Neuron (in vitro differentiated cells): Measurements from ENCODE around the gene GRIP1.

Experiments used
- H2AFZ ChIP-seq: one replicate; pipeline ENCODE4 v1.6.1; 2013; ENCODE audit warnings: low read depth, mild to moderate bottlenecking, inconsistent platforms, low read length, moderate library complexity
- H3K27me3 ChIP-seq: one replicate; pipeline ENCODE4 v1.6.1; 2013; ENCODE audit warnings: low read length; ENCODE audit not compliant: insufficient read depth
- H3K36me3 ChIP-seq: one replicate; pipeline ENCODE4 v1.6.1; 2013; ENCODE audit warnings: low read length; ENCODE audit not compliant: insufficient read depth
- H3K4me1 ChIP-seq: one replicate; pipeline ENCODE4 v1.6.1; 2013; ENCODE audit warnings: low read length; ENCODE audit not compliant: insufficient read depth
- H3K4me3 ChIP-seq: 2 replicates; pipeline ENCODE4 v1.5.1; 2013; ENCODE audit warnings: mild to moderate bottlenecking, low read length, moderate library complexity
- H3K9me3 ChIP-seq: one replicate; pipeline ENCODE4 v1.6.1; 2013; ENCODE audit warnings: low read length

GRIP1 gene

GRCh38 chr12:66461331-66461730, 217.5 kb downstream of the GRIP1 start:
- H3K4me3 ChIP-seq, result no peak overlapping the region
- no peak overlapping the region for H2AFZ ChIP-seq
- no peaks in the 10 kb centered on the region for H3K27me3 ChIP-seq
- H3K9me3 ChIP-seq, result no peaks in the 10 kb centered on the region
- H3K4me1 ChIP-seq, result no peaks in the 10 kb centered on the region
- no peaks in the 10 kb centered on the region for H3K36me3 ChIP-seq

DNA sequence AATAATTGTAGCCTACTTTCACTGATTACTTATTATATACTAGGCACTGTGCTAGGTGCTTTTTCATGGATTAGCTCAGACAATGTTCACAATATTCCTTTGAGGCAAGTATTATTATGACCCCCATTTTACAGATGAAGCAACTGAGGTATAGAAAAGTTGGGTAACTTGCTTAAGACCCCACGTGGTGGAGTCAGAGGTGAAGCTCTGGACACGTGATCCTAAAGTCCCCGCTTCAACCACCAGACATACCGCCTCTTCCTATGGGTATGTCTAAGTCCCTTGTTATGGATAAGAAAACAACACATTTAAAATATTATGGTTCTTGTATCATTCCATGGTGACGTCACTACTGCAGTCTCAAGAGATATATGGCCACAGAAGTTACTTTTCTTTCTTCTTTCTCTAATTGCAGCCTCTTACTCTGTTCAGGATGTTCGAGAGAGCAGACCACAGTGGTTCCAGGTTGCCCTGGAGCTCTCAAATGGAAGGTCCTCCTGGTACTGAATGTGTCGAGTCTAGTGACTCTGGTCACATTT, 218.9 kb downstream of the GRIP1 start:
- Histone ChIP-seq H3K4me1 (no peaks in the 10 kb centered on the region), H3K36me3 (peaks cover 3% of the 10 kb centered on the region), H3K4me3 (no peak overlapping the region), H3K27me3 (no peaks in the 10 kb centered on the region), H2AFZ (no peak overlapping the region), H3K9me3 (no peaks in the 10 kb centered on the region)

GRCh38 chr12:66456612-66457011, 222.3 kb downstream of the GRIP1 start:
- no peak overlapping the region for H3K4me3 ChIP-seq
- peaks cover 8% of the 10 kb centered on the region for H3K4me1 ChIP-seq
- H3K36me3 ChIP-seq, result peaks cover 6% of the 10 kb centered on the region
- H3K9me3 ChIP-seq, result no peaks in the 10 kb centered on the region
- H3K27me3 ChIP-seq, result no peaks in the 10 kb centered on the region
- no peak overlapping the region for H2AFZ ChIP-seq

DNA sequence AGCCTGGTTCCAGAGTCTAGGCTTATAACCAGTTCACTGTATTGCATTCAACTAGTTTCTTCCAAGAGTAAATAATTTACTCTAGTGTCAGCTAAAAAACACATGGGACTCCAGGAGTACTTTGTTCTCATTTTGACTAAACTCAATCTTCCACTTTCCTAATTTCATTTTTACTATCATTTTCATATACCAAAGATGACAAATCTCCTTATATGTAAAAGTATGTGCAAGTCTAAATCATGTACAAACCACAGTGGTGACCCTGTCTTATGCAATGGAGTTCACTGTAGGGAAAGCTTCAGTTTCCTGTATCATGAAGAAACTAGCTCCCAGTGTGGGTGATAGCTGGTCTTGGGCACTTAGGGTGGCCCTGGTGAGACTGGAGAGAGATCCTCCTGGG, 225.0 kb downstream of the GRIP1 start:
- Histone ChIP-seq H3K36me3 (peaks cover 6% of the 10 kb centered on the region), H2AFZ (no peak overlapping the region), H3K27me3 (no peaks in the 10 kb centered on the region), H3K9me3 (peaks cover 2% of the 10 kb centered on the region), H3K4me3 (no peak overlapping the region), H3K4me1 (peaks cover 8% of the 10 kb centered on the region)

DNA sequence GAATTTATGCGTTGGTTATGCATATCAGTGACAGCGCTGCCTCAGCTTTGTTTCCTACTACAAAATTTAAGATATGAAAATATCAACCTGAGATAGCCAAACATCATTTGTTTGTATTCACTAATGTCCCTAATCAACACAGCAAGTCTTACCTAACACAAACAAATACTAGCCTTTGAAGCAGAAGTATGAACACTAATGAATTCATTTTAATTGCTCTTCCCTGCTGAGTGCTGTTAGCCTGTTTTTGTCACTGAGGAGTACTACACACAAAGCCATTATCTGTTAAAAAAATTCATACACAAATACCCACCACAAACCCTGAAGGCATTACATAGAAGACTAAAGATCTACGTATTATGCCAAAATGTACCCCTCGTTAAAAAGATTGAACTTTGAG, 225.8 kb downstream of the GRIP1 start:
- H3K4me3 ChIP-seq, result no peak overlapping the region
- no peak overlapping the region for H2AFZ ChIP-seq
- peaks cover 8% of the 10 kb centered on the region for H3K4me1 ChIP-seq
- H3K27me3 ChIP-seq, result no peaks in the 10 kb centered on the region
- H3K36me3 ChIP-seq, result peaks cover 6% of the 10 kb centered on the region
- H3K9me3 ChIP-seq, result peaks cover 2% of the 10 kb centered on the region

GRCh38 chr12:66449531-66449930, 229.3 kb downstream of the GRIP1 start:
- peaks cover 8% of the 10 kb centered on the region for H3K4me1 ChIP-seq
- H3K4me3 ChIP-seq, result no peak overlapping the region
- no peak overlapping the region for H2AFZ ChIP-seq
- H3K9me3 ChIP-seq, result peaks cover 2% of the 10 kb centered on the region
- H3K27me3 ChIP-seq, result no peaks in the 10 kb centered on the region
- peaks cover 3% of the 10 kb centered on the region for H3K36me3 ChIP-seq

DNA sequence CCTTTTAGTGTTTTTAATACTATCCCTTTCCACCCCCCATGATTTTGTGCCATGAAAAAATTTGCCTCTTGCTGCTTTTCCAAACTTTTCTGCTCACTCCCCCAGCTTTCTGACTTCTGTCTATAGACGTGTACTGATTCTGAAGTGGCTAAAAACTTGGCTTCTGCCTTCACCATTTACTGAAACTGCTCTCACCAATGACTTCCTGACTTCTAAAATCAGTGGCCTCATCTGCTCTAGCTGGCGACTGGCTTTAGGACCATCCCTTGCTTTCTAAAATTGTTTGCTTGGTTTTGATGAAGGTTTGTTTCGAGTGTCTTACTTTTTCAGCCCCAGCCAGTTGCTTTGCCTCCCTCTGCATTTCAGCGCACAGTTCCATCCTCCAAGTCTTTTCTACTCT, 231.2 kb downstream of the GRIP1 start:
- no peaks in the 10 kb centered on the region for H3K27me3 ChIP-seq
- H3K4me3 ChIP-seq, result no peak overlapping the region
- no peak overlapping the region for H2AFZ ChIP-seq
- peaks cover 7% of the 10 kb centered on the region for H3K4me1 ChIP-seq
- H3K36me3 ChIP-seq, result no peaks in the 10 kb centered on the region
- H3K9me3 ChIP-seq, result peaks cover 2% of the 10 kb centered on the region

GRCh38 chr12:66446276-66446675, 232.6 kb downstream of the GRIP1 start:
- H3K4me1 ChIP-seq, result no peaks in the 10 kb centered on the region
- H3K9me3 ChIP-seq, result peaks cover 2% of the 10 kb centered on the region

DNA sequence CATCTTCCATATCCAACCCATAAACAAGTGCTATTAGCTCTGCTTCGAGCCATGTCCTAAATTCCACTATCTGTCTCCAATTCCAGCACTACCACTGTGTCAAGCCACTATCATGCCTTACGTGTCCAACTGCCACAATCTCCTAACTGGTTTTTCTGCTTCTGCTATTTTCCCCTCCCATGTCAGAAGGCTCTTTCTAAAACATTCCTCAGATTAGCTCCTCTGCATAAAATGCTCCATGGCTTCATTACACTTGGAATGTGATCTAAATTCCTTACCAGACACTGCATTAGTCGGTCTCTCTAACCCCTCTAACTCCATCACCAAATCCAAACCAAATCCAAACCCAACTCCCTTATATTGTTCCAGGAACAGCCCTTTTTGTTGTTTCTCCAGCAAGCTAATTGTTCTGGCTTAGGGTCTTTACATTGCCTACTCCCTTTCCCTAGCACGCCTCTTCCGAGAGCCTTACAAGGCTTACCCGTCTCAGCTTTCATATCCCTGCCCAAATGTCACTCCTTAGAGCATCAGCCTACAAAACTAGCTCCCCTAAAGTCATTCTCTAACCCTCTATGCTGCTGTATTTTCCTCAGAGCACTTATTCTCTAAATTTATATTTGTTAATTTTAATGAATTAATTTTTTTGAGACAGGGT, 236.8 kb downstream of the GRIP1 start:
- peaks cover 11% of the 10 kb centered on the region for H3K4me1 ChIP-seq

More at GRCh38 chr12:66446276-66446675, 232.6 kb downstream of the GRIP1 start:
- Histone ChIP-seq H3K36me3 (no peaks in the 10 kb centered on the region), H2AFZ (no peak overlapping the region), H3K27me3 (no peaks in the 10 kb centered on the region), H3K4me3 (no peak overlapping the region)

DNA sequence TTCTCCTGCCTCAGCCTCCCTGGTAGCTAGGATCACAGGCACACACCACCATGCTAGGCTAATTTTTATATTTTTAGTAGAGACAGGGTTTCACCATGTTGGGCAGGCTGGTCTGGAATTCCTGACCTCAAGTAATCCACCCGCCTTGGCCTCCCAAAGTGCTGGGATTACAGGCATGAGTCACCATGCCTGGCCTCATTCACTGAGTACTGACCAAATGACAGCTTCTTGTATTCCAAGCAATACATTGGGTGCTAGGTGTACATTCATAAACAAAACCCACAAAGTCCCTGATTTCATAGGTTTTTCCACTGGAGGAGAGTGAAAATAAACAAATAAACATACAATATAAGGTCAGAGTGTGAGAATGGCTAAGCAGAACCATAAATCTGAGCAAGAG, 240.3 kb downstream of the GRIP1 start:
- Histone ChIP-seq H3K4me1 (peaks cover 11% of the 10 kb centered on the region), H2AFZ (no peak overlapping the region), H3K4me3 (no peak overlapping the region), H3K27me3 (no peaks in the 10 kb centered on the region), H3K36me3 (no peaks in the 10 kb centered on the region), H3K9me3 (no peaks in the 10 kb centered on the region)

More for the DNA sequence above, 236.8 kb downstream of the GRIP1 start:
- no peaks in the 10 kb centered on the region for H3K9me3 ChIP-seq
- no peak overlapping the region for H3K4me3 ChIP-seq
- no peak overlapping the region for H2AFZ ChIP-seq
- H3K27me3 ChIP-seq, result no peaks in the 10 kb centered on the region
- no peaks in the 10 kb centered on the region for H3K36me3 ChIP-seq

DNA sequence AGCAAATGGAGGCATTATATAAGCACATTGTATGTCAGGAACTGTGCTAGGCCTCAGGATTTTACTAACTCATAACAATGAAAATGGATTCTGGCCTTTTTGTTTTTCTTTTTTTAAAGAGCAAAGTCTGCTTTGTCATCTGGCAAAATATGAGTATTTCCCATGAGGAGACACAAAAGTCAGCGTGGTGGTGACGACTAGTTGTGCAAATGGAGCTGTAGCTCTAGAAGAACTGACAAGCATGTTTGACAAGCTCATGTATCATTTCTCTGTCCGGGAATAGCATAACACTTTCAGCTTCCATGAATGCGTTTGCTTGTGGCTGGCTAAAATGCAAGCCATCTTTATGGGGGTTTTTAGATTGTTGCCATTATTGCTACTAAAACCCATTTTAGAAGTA, 248.8 kb downstream of the GRIP1 start:
- Histone ChIP-seq H3K27me3 (no peaks in the 10 kb centered on the region), H3K9me3 (no peaks in the 10 kb centered on the region), H3K36me3 (no peaks in the 10 kb centered on the region), H3K4me3 (no peak overlapping the region), H3K4me1 (peaks cover 4% of the 10 kb centered on the region), H2AFZ (no peak overlapping the region)

- Histone ChIP-seq H3K4me3 (no peak overlapping the region), H3K36me3 (no peaks in the 10 kb centered on the region), H3K27me3 (no peaks in the 10 kb centered on the region), H3K4me1 (peaks cover 4% of the 10 kb centered on the region), H3K9me3 (no peaks in the 10 kb centered on the region), H2AFZ (no peak overlapping the region)
Measured at GRCh38 chr12:66428870-66429269, 250.0 kb downstream of the GRIP1 start.

DNA sequence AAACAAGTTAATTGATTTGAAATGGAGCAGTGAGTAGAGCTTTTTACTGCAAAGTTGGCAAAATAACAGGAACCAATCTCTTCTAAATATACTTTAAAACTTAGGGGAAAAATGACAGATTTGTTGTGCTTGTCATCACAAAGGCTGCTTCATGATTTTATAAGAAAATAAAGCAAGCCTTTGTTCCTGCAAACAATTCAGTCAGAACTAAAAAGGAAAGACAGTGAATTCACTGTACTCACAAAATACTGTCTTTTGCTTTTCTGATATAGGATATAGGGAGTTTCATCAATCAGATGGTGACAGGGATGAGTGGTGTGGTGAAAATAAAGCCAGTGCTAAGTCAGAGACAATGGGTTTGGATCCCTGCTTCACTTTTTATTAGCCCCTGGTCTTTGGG, 250.6 kb downstream of the GRIP1 start:
- Histone ChIP-seq H2AFZ (no peak overlapping the region), H3K4me3 (no peak overlapping the region), H3K9me3 (no peaks in the 10 kb centered on the region), H3K36me3 (no peaks in the 10 kb centered on the region), H3K4me1 (peaks cover 4% of the 10 kb centered on the region), H3K27me3 (no peaks in the 10 kb centered on the region)

- Histone ChIP-seq H3K9me3 (no peaks in the 10 kb centered on the region), H3K36me3 (no peaks in the 10 kb centered on the region), H3K4me1 (peaks cover 4% of the 10 kb centered on the region), H3K4me3 (no peak overlapping the region), H3K27me3 (no peaks in the 10 kb centered on the region), H2AFZ (no peak overlapping the region)
Measured at GRCh38 chr12:66426696-66427095, 252.2 kb downstream of the GRIP1 start.
